HepG2 (cell line): ENCODE data around the gene DCUN1D3. TPM values are rescaled to one million over a fixed set of nuclear protein-coding genes. Genes with fewer than 3 reads are reported as not detected.

ENCODE experiments used
- KDM2A ChIP-seq: sonication (generic); formaldehyde crosslinking; IDR thresholded peaks from 2 replicates; pipeline ENCODE4 v1.4.0; 2020; ENCODE audit warnings: low read depth, missing genetic modification reagents, borderline replicate concordance
- NRL ChIP-seq: sonication (generic); formaldehyde crosslinking; IDR thresholded peaks from 2 replicates; pipeline ENCODE4 v1.5.0; 2020; ENCODE audit warnings: missing genetic modification reagents, mild to moderate bottlenecking, moderate library complexity, borderline replicate concordance
- RFXAP ChIP-seq: sonication (generic); formaldehyde crosslinking; IDR thresholded peaks from 2 replicates; pipeline ENCODE4 v1.4.0; 2020; ENCODE audit warnings: missing genetic modification reagents, borderline replicate concordance
- ZNF766 ChIP-seq: sonication (generic); formaldehyde crosslinking; IDR thresholded peaks from 2 replicates; pipeline ENCODE4 v1.5.0; 2020; ENCODE audit warnings: missing genetic modification reagents, borderline replicate concordance
- polyA plus RNA-seq, 8 experiments: library from polyadenylated mRNA; depleted of rRNA in 3 of 8; stranded (reverse) in 7 of 8; unstranded in 1 of 8; fragments of >200 nt; fragmentation: Illumina TruSeq in 4 of 8; extraction: Trizol in 4 of 8; gene quantifications; 2 replicates each; pipeline versions ENCODE4 v1.2.1 to v1.2.3, GENCODE V29; 2011 to 2016; ENCODE audit warnings: low read depth in 4 of 8, missing spikeins in 1 of 8, mixed read lengths in 1 of 8; ENCODE audit not compliant: insufficient read depth in 1 of 8
- total RNA-seq, 5 experiments: library from RNA; depleted of rRNA; stranded (reverse); fragments of >200 nt; fragmentation: Illumina TruSeq; extraction: Trizol; gene quantifications; 2 replicates each; pipeline ENCODE4 v1.2.3, GENCODE V29; 2016; ENCODE audit warnings: low read depth in 1 of 5
- TF ChIP-seq, protein P1 (sequence below): IDR thresholded peaks from 2 replicates; pipeline ENCODE4 v1.6.1; 2016
- TF ChIP-seq, protein P2 (sequence below): sonication (generic); formaldehyde crosslinking; IDR thresholded peaks from 2 replicates; pipeline ENCODE4 v1.5.0; 2020; ENCODE audit warnings: missing genetic modification reagents
- TF ChIP-seq, protein P3 (sequence below): sonication (generic); formaldehyde crosslinking; IDR thresholded peaks from 2 replicates; pipeline ENCODE4 v1.4.0; 2020; ENCODE audit warnings: mild to moderate bottlenecking, missing genetic modification reagents
- TF ChIP-seq, protein P4 (sequence below): sonication (generic); formaldehyde crosslinking; IDR thresholded peaks from 2 replicates; pipeline ENCODE4 v1.9.0; 2022; ENCODE audit warnings: low read depth, missing genetic modification reagents

Gene DCUN1D3
- total and polyA plus RNA-seq, 2 of the 13 experiments (the other 11 are each of a cell fraction or from before 2014, with no cell fraction given): 5.0 to 19.3 TPM

DNA sequence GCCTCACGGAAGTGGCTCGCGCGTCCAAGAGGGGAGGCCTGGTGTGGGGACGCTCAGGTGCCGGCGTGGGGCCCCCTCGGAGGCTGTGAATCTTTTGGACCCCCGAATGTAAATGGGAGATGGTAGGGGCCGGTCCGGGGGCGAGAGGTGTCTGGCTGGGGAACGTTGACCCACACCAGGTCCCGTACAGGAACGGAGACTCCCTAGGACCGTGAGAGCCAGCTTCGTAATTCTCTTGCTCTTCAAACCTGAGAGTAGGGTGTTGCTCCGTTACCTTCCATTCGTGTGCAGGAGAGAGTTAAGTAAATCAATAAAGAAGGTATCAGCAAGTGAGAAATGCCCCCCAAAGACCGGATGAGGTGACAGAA is 894 bp upstream of the DCUN1D3 start (continued):
- TF ChIP-seq, protein P1, sequence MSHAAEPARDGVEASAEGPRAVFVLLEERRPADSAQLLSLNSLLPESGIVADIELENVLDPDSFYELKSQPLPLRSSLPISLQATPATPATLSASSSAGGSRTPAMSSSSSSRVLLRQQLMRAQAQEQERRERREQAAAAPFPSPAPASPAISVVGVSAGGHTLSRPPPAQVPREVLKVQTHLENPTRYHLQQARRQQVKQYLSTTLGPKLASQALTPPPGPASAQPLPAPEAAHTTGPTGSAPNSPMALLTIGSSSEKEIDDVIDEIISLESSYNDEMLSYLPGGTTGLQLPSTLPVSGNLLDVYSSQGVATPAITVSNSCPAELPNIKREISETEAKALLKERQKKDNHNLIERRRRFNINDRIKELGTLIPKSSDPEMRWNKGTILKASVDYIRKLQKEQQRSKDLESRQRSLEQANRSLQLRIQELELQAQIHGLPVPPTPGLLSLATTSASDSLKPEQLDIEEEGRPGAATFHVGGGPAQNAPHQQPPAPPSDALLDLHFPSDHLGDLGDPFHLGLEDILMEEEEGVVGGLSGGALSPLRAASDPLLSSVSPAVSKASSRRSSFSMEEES (CRISPR knock-in tag): no peak
- no peak for TF ChIP-seq RFXAP (CRISPR knock-in tag)
- no peak for TF ChIP-seq NRL (CRISPR knock-in tag)
- peak; percentile 12; the same call in 1 of the 2 replicates for TF ChIP-seq KDM2A
- TF ChIP-seq, protein P2, sequence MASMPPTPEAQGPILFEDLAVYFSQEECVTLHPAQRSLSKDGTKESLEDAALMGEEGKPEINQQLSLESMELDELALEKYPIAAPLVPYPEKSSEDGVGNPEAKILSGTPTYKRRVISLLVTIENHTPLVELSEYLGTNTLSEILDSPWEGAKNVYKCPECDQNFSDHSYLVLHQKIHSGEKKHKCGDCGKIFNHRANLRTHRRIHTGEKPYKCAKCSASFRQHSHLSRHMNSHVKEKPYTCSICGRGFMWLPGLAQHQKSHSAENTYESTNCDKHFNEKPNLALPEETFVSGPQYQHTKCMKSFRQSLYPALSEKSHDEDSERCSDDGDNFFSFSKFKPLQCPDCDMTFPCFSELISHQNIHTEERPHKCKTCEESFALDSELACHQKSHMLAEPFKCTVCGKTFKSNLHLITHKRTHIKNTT: no peak
- TF ChIP-seq, protein P3, sequence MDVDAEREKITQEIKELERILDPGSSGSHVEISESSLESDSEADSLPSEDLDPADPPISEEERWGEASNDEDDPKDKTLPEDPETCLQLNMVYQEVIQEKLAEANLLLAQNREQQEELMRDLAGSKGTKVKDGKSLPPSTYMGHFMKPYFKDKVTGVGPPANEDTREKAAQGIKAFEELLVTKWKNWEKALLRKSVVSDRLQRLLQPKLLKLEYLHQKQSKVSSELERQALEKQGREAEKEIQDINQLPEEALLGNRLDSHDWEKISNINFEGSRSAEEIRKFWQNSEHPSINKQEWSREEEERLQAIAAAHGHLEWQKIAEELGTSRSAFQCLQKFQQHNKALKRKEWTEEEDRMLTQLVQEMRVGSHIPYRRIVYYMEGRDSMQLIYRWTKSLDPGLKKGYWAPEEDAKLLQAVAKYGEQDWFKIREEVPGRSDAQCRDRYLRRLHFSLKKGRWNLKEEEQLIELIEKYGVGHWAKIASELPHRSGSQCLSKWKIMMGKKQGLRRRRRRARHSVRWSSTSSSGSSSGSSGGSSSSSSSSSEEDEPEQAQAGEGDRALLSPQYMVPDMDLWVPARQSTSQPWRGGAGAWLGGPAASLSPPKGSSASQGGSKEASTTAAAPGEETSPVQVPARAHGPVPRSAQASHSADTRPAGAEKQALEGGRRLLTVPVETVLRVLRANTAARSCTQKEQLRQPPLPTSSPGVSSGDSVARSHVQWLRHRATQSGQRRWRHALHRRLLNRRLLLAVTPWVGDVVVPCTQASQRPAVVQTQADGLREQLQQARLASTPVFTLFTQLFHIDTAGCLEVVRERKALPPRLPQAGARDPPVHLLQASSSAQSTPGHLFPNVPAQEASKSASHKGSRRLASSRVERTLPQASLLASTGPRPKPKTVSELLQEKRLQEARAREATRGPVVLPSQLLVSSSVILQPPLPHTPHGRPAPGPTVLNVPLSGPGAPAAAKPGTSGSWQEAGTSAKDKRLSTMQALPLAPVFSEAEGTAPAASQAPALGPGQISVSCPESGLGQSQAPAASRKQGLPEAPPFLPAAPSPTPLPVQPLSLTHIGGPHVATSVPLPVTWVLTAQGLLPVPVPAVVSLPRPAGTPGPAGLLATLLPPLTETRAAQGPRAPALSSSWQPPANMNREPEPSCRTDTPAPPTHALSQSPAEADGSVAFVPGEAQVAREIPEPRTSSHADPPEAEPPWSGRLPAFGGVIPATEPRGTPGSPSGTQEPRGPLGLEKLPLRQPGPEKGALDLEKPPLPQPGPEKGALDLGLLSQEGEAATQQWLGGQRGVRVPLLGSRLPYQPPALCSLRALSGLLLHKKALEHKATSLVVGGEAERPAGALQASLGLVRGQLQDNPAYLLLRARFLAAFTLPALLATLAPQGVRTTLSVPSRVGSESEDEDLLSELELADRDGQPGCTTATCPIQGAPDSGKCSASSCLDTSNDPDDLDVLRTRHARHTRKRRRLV (CRISPR knock-in tag): no peak
- TF ChIP-seq ZNF766 (CRISPR knock-in tag): peak; percentile 13; the same call in 1 of the 2 replicates
- TF ChIP-seq, protein P4, sequence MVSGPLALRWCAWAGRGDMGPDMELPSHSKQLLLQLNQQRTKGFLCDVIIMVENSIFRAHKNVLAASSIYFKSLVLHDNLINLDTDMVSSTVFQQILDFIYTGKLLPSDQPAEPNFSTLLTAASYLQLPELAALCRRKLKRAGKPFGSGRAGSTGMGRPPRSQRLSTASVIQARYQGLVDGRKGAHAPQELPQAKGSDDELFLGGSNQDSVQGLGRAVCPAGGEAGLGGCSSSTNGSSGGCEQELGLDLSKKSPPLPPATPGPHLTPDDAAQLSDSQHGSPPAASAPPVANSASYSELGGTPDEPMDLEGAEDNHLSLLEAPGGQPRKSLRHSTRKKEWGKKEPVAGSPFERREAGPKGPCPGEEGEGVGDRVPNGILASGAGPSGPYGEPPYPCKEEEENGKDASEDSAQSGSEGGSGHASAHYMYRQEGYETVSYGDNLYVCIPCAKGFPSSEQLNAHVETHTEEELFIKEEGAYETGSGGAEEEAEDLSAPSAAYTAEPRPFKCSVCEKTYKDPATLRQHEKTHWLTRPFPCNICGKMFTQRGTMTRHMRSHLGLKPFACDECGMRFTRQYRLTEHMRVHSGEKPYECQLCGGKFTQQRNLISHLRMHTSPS: no peak
